AG04450 (cell line): Measurements from ENCODE around the gene VPS13D. TPM values are rescaled to one million over a fixed set of nuclear protein-coding genes. Genes with fewer than 3 reads are reported as not detected.

ENCODE experiments used
- CTCF ChIA-PET: fragments of 300-600, 350-600 bp; formaldehyde crosslinking; extraction: SDS; loops from one replicate; lab custom pipeline; 2022; ENCODE audit warnings: antibody characterized with exemption, inconsistent platforms; lab: Charles Lee
- POLR2A ChIA-PET: fragments of 350-600 bp; formaldehyde crosslinking; extraction: SDS; loops from one replicate; lab custom pipeline; 2021; ENCODE audit warnings: antibody characterized with exemption, inconsistent platforms; lab: Yijun Ruan, JAX
- DNase-seq: peaks from one replicate; pipeline ENCODE4 v3.0.0-alpha.2; 2011; ENCODE audit warnings: low read depth, low spot score
- H3K27ac ChIP-seq: one replicate; pipeline ENCODE4 v1.5.1; 2012; ENCODE audit warnings: low read depth, low read length, control low read depth
- H3K27me3 ChIP-seq: one replicate; pipeline ENCODE4 v1.6.0; 2012; ENCODE audit warnings: low read length; ENCODE audit not compliant: control insufficient read depth, insufficient read depth
- H3K4me3 ChIP-seq: 2 replicates; pipeline ENCODE4 v1.5.1; 2011; ENCODE audit warnings: mild to moderate bottlenecking, low read depth, low read length, control low read depth
- H3K9me3 ChIP-seq: 2 replicates; pipeline ENCODE4 v1.5.1; 2012; ENCODE audit warnings: low read length; ENCODE audit not compliant: control insufficient read depth, insufficient read depth
- polyA plus RNA-seq: library from polyadenylated mRNA; depleted of rRNA; stranded (reverse); fragments of >200 nt; gene quantifications from 2 replicates; pipeline ENCODE4 v1.2.3, GENCODE V29; 2011
- TF ChIP-seq, protein P1 (sequence below): IDR thresholded peaks from 2 replicates; pipeline ENCODE4 v1.5.1; 2011; ENCODE audit warnings: low read depth, low read length, control low read depth, inconsistent platforms

VPS13D gene
- polyA plus RNA-seq, 1 experiment = 18.3 TPM

DNA sequence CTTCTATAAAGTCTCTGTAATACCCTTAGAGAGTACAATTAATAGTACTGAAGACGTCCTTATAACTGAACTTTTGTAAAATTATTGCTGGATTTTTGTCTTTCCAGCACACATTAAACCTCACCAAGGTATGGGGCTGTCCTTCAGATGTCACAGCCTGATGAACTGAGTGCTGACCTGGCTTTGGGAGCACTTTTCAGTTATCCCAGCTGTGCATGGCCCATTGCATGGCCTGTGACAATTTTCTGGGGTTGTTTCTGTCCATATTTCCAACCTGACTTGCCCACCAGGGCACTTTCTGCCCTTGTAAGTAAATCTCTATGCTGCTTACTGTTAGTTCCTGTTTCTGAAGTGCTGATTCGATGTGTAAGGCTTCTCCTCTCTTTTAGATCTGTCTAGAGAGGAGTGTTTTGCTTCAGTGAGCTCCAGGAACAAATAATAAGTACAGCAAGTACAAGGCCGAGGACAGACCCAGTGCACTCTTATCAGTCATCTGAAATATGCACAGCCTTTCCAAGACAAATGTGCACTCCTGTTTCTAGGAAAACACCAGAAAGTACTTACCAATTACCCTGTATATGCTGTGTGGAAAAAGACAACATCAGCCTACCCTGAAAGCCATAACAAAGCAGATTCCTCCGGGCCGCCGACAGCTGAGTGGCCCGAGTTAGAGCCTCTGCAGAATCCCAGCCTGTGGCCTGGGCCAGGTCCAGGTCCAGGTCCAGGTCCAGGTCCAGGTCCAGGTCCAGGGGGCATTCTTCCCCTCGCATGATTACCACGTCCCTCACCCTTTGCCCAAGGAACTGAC lies 266.5 kb downstream of the VPS13D start:
- DNase-seq = no peak
- H3K27me3 ChIP-seq = no peaks in the 10 kb centered on the region
- CTCF ChIA-PET = interaction anchor here (1.0 kb wide), 1 partner anchor 88 kb away, joined by 3 read pairs; no protein-coding TSS in a partner anchor
- H3K9me3 ChIP-seq = no peaks in the 10 kb centered on the region
- no peak overlapping the region for H3K4me3 ChIP-seq
- TF ChIP-seq, protein P1, sequence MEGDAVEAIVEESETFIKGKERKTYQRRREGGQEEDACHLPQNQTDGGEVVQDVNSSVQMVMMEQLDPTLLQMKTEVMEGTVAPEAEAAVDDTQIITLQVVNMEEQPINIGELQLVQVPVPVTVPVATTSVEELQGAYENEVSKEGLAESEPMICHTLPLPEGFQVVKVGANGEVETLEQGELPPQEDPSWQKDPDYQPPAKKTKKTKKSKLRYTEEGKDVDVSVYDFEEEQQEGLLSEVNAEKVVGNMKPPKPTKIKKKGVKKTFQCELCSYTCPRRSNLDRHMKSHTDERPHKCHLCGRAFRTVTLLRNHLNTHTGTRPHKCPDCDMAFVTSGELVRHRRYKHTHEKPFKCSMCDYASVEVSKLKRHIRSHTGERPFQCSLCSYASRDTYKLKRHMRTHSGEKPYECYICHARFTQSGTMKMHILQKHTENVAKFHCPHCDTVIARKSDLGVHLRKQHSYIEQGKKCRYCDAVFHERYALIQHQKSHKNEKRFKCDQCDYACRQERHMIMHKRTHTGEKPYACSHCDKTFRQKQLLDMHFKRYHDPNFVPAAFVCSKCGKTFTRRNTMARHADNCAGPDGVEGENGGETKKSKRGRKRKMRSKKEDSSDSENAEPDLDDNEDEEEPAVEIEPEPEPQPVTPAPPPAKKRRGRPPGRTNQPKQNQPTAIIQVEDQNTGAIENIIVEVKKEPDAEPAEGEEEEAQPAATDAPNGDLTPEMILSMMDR = no peak
- POLR2A ChIA-PET = no interaction called here
- H3K27ac ChIP-seq = no peak overlapping the region

DNA sequence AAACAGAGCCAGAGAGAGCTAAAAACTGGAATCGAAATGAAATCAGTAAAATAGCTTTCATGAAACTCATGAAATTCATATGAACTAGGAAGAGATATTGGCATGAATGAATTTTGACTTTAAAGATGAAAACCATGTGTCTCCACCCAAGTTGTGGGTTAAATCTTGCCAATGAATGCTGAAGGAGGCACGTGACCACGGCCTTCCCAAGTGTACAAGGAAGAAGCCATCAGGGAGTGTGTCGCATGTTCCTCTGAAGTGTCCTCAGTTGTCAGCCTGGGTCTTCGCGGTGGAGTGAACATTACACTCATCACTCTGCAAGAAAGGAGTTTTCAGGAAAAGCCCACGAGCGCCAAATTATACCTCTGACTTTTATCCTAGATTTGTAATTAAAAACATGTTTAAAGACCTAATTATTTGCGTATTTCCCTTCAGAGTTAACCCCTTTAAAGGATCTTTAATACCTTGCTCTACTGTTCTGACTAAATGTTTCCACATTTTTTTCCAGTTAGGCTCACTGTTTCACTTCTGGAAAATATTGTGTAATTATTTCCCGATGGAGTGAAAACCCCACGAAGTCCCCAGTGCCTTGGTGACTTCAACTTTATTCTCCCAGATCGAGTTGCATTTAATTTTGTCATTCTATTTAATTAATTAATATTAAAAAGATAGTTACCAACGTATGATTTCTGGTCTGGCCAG lies 269.9 kb downstream of the VPS13D start:
- no peaks in the 10 kb centered on the region for H3K9me3 ChIP-seq
- no peak overlapping the region for H3K27ac ChIP-seq
- no peak overlapping the region for H3K4me3 ChIP-seq
- ChIA-PET POLR2A (no interaction called here), CTCF (no interaction called here)
- DNase-seq = no peak
- H3K27me3 ChIP-seq = no peaks in the 10 kb centered on the region
- TF ChIP-seq, protein P1 = no peak

DNA sequence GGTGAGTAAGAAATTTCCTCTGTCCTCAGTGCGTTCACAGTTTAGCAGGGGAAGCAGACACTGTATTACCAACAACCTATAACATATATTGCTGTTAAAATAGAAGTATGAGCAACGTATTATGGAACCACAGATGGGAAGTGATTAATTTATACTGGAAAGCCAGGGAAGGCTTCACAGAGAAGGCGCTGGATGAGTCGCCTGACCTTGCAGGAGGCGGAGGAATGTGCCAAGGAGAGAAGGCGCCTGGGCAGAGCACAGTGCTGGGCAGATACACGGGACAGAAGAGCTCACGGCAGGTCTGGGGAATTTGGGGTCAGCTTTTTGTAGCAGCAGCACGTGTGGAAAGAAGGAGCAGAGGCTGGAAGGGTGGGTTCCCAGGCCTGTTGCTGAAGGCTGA lies 271.8 kb downstream of the VPS13D start:
- Histone ChIP-seq H3K27me3 (no peaks in the 10 kb centered on the region), H3K4me3 (no peak overlapping the region), H3K9me3 (no peaks in the 10 kb centered on the region; the same call in 1 of the 2 replicates), H3K27ac (no peak overlapping the region)
- TF ChIP-seq, protein P1 = no peak
- DNase-seq = no peak
- POLR2A ChIA-PET = no interaction called here
- CTCF ChIA-PET = interaction anchor here (1.2 kb wide), 1 partner anchor 10 kb away, joined by 4 read pairs; no protein-coding TSS in a partner anchor

DNA sequence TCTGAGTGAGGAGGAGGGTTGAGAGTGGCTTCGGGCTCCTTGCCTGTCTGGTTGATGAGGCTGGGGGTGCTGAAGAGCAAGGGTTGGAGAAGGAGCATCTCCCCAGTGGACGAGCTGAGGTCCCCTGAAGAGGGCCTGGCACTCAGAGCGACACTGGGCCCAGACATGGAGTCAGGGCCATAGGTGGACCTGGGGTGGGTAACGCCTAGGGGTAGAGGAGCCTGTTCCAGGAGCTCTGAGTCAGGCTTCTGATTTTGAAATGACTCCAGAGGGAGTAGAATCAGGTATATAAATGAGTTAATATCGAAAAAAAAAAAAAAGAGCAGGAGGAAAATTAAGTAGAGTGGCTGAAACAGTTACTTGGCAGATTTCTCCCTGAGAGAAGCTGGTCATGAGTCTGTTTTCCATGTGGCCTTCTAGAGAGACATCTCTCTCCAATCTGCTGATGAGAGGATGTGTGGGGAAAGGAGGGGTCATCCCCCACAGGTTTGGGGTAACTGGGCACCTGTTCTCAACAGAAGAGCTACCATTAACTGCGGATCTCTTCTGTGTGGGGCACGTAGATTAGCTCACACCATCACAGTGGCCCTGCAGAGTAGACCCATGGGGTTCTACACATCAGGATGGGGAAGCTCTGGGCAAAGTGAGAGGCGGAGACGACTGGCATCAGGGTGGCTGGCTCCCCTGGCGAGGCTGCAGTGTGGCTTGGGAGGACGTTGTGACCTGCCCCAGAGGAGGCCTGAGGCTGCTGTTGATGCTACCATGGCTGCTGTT lies 272.7 kb downstream of the VPS13D start:
- TF ChIP-seq, protein P1 = no peak
- Histone ChIP-seq H3K9me3 (no peaks in the 10 kb centered on the region; the same call in 1 of the 2 replicates), H3K27ac (no peak overlapping the region), H3K27me3 (no peaks in the 10 kb centered on the region), H3K4me3 (no peak overlapping the region)
- CTCF ChIA-PET = no interaction called here
- POLR2A ChIA-PET = interaction anchor here (0.7 kb wide), 1 partner anchor 116 kb away, joined by 6 read pairs; no protein-coding TSS in a partner anchor
- no peak for DNase-seq
